HepG2 (cell line): Measurements from ENCODE around the gene KLRD1.

Experiments used
- EZH2 ChIP-seq: conservative IDR thresholded peaks from 2 replicates; pipeline ENCODE4 v1.6.1; 2012; ENCODE audit warnings: mild to moderate bottlenecking, low read depth, low read length, moderate library complexity
- JUNB ChIP-seq: sonication (generic); formaldehyde crosslinking; IDR thresholded peaks from 2 replicates; pipeline ENCODE4 v1.8.0; 2022; ENCODE audit warnings: missing genetic modification reagents, mild to moderate bottlenecking, borderline replicate concordance
- KDM3A ChIP-seq: IDR thresholded peaks from 2 replicates; pipeline ENCODE4 v1.6.1; 2018; ENCODE audit warnings: low read depth, missing compliant biosample characterization
- TF ChIP-seq, protein P1 (sequence below): sonication (generic); formaldehyde crosslinking; IDR thresholded peaks from 2 replicates; pipeline ENCODE4 v1.4.0; 2020; ENCODE audit warnings: mild to moderate bottlenecking, missing genetic modification reagents
- TF ChIP-seq, protein P2 (sequence below), 2 experiments: IDR thresholded peaks; 2 replicates each; pipeline ENCODE4 v1.6.1; 2011 to 2012; ENCODE audit warnings: low read length in 2 of 2, borderline replicate concordance in 1 of 2, low read depth in 1 of 2, mild to moderate bottlenecking in 1 of 2, moderate library complexity in 1 of 2
- TF ChIP-seq, protein P3 (sequence below): IDR thresholded peaks from 2 replicates; pipeline ENCODE4 v1.6.1; 2012; ENCODE audit warnings: low read length, improper control_type of control experiment
- TF ChIP-seq, protein P4 (sequence below): sonication (generic); formaldehyde crosslinking; IDR thresholded peaks from 2 replicates; pipeline ENCODE4 v1.4.0; 2020; ENCODE audit warnings: missing genetic modification reagents

DNA sequence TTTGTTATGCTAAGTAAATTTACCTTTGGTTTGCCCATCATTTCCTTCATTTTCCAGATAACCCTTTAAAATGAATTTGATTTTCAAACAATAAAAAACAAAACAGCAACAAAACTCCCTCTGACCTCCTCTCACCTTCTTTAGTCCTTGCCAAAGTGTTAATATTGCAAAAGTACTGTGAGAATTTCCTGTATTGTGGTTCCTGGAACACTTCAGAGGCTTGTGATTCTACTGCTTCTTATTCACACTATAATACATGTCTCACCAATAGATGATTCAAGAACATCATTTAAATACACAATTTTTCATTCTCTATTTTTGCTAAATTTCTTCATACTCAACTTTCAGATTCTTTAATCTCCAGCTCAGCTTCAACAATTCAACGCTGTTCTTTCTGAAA is at the start of gene KLRD1:
- no peak for TF ChIP-seq KDM3A (CRISPR knock-in tag)
- TF ChIP-seq, protein P1, sequence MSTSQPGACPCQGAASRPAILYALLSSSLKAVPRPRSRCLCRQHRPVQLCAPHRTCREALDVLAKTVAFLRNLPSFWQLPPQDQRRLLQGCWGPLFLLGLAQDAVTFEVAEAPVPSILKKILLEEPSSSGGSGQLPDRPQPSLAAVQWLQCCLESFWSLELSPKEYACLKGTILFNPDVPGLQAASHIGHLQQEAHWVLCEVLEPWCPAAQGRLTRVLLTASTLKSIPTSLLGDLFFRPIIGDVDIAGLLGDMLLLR (CRISPR knock-in tag): no peak
- TF ChIP-seq, protein P2, sequence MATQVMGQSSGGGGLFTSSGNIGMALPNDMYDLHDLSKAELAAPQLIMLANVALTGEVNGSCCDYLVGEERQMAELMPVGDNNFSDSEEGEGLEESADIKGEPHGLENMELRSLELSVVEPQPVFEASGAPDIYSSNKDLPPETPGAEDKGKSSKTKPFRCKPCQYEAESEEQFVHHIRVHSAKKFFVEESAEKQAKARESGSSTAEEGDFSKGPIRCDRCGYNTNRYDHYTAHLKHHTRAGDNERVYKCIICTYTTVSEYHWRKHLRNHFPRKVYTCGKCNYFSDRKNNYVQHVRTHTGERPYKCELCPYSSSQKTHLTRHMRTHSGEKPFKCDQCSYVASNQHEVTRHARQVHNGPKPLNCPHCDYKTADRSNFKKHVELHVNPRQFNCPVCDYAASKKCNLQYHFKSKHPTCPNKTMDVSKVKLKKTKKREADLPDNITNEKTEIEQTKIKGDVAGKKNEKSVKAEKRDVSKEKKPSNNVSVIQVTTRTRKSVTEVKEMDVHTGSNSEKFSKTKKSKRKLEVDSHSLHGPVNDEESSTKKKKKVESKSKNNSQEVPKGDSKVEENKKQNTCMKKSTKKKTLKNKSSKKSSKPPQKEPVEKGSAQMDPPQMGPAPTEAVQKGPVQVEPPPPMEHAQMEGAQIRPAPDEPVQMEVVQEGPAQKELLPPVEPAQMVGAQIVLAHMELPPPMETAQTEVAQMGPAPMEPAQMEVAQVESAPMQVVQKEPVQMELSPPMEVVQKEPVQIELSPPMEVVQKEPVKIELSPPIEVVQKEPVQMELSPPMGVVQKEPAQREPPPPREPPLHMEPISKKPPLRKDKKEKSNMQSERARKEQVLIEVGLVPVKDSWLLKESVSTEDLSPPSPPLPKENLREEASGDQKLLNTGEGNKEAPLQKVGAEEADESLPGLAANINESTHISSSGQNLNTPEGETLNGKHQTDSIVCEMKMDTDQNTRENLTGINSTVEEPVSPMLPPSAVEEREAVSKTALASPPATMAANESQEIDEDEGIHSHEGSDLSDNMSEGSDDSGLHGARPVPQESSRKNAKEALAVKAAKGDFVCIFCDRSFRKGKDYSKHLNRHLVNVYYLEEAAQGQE (IDR thresholded peaks at IDR 0.05; ENCODE audit: borderline replicate concordance in 1 of 2, low read depth in 1 of 2, low read length in 2 of 2): no peak
- TF ChIP-seq EZH2: no peak
- no peak for TF ChIP-seq JUNB (CRISPR knock-in tag)
- TF ChIP-seq, protein P3, sequence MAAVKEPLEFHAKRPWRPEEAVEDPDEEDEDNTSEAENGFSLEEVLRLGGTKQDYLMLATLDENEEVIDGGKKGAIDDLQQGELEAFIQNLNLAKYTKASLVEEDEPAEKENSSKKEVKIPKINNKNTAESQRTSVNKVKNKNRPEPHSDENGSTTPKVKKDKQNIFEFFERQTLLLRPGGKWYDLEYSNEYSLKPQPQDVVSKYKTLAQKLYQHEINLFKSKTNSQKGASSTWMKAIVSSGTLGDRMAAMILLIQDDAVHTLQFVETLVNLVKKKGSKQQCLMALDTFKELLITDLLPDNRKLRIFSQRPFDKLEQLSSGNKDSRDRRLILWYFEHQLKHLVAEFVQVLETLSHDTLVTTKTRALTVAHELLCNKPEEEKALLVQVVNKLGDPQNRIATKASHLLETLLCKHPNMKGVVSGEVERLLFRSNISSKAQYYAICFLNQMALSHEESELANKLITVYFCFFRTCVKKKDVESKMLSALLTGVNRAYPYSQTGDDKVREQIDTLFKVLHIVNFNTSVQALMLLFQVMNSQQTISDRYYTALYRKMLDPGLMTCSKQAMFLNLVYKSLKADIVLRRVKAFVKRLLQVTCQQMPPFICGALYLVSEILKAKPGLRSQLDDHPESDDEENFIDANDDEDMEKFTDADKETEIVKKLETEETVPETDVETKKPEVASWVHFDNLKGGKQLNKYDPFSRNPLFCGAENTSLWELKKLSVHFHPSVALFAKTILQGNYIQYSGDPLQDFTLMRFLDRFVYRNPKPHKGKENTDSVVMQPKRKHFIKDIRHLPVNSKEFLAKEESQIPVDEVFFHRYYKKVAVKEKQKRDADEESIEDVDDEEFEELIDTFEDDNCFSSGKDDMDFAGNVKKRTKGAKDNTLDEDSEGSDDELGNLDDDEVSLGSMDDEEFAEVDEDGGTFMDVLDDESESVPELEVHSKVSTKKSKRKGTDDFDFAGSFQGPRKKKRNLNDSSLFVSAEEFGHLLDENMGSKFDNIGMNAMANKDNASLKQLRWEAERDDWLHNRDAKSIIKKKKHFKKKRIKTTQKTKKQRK: no peak
- TF ChIP-seq, protein P4, sequence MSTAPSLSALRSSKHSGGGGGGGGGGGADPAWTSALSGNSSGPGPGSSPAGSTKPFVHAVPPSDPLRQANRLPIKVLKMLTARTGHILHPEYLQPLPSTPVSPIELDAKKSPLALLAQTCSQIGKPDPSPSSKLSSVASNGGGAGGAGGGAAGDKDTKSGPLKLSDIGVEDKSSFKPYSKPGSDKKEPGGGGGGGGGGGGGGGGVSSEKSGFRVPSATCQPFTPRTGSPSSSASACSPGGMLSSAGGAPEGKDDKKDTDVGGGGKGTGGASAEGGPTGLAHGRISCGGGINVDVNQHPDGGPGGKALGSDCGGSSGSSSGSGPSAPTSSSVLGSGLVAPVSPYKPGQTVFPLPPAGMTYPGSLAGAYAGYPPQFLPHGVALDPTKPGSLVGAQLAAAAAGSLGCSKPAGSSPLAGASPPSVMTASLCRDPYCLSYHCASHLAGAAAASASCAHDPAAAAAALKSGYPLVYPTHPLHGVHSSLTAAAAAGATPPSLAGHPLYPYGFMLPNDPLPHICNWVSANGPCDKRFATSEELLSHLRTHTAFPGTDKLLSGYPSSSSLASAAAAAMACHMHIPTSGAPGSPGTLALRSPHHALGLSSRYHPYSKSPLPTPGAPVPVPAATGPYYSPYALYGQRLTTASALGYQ (CRISPR knock-in tag): no peak
